Cardiac muscle cell (in vitro differentiated cells and primary cell): ENCODE measurements around the gene MAPK7. TPM values are rescaled to one million over a fixed set of nuclear protein-coding genes. Genes with fewer than 3 reads are reported as not detected.

Experiments
- DNase-seq, 2 donors: peaks; one replicate each; pipeline versions ENCODE4 v3.0.0 to v3.0.0-alpha.2; 2010 to 2017; ENCODE audit warnings: low read depth in 1 of 2, low spot score in 1 of 2
- H3K27ac ChIP-seq: fragments of 200-600 bp; sonication (generic); 2 replicates; pipeline ENCODE4 v1.5.1; 2016
- H3K27me3 ChIP-seq: fragments of 200-600 bp; sonication (generic); 2 replicates; pipeline ENCODE4 v1.6.0; 2016; ENCODE audit warnings: control low read depth
- H3K36me3 ChIP-seq: fragments of 200-600 bp; sonication (generic); 2 replicates; pipeline ENCODE4 v1.5.1; 2016; ENCODE audit warnings: control low read depth
- H3K4me1 ChIP-seq: fragments of 200-600 bp; sonication (generic); 2 replicates; pipeline ENCODE4 v1.8.1; 2017; ENCODE audit warnings: low read depth, mild to moderate bottlenecking, mixed run types
- H3K4me3 ChIP-seq: fragments of 200-600 bp; sonication (generic); 2 replicates; pipeline ENCODE4 v1.5.1; 2016; ENCODE audit warnings: mild to moderate bottlenecking
- H3K9me3 ChIP-seq: fragments of 200-600 bp; sonication (generic); 2 replicates; pipeline ENCODE4 v1.5.1; 2017; ENCODE audit warnings: low read depth, mild to moderate bottlenecking, control low read depth
- CTCF ChIP-seq: IDR thresholded peaks from 2 replicates; pipeline ENCODE4 v1.5.1; 2012; ENCODE audit warnings: low read depth, mild to moderate bottlenecking, low read length
- polyA plus RNA-seq: library from polyadenylated mRNA; unstranded; fragments of >200 nt; fragmentation: Nextera tagmentation; extraction: Ambion mirVana; gene quantifications from 2 replicates; pipeline ENCODE4 v1.2.1, GENCODE V29; 2016
- total RNA-seq: library from RNA; depleted of rRNA; stranded (reverse); fragments of >200 nt; gene quantifications from 2 replicates; pipeline ENCODE4 v1.2.3, GENCODE V29; 2016

The MAPK7 gene
- total and polyA plus RNA-seq, 2 experiments from 2014 or later: 27.1 to 33.0 TPM

DNA sequence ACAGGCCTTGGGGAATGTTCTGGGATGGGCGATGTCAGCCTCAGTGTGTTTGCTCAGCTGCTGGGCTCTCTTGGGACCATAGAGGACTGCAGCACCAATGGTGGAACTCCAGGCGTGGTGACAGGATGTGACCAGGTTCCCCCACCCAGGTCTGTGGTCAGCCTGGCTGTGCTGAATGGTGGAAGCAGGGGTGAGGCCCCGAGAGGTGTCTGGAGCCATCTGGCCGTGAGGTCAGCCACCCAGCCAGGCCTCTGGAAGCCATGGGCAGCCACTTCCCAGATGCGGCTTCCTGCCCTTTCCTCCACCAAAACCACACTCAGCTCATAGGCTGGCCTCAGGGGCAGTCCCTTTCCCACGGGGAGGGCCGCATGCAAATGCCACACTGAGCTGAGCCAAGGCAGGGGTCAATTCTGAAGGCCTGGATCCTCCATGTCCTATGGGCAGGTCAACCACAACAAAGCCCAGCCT, 7.8 kb upstream of the MAPK7 start:
- Histone ChIP-seq H3K36me3 (no peaks in the 10 kb centered on the region), H3K4me3 (no peak overlapping the region), H3K27me3 (no peaks in the 10 kb centered on the region), H3K27ac (no peak overlapping the region), H3K4me1 (peaks cover under 1% of the 10 kb centered on the region), H3K9me3 (no peaks in the 10 kb centered on the region)
- peak in 1 of 2 donors; percentile 22 for DNase-seq
- TF ChIP-seq CTCF: no peak

- H3K9me3 ChIP-seq: no peaks in the 10 kb centered on the region
- no peak overlapping the region for H3K4me3 ChIP-seq
- H3K27ac ChIP-seq: no peak overlapping the region
- DNase-seq: no peak
- no peaks in the 10 kb centered on the region for H3K4me1 ChIP-seq
- no peak for TF ChIP-seq CTCF
- no peaks in the 10 kb centered on the region for H3K27me3 ChIP-seq
- no peaks in the 10 kb centered on the region for H3K36me3 ChIP-seq
Observed at GRCh38 chr17:19371259-19372010, 6.9 kb upstream of the MAPK7 start.

- Histone ChIP-seq H3K27me3 (no peaks in the 10 kb centered on the region), H3K4me1 (no peaks in the 10 kb centered on the region), H3K36me3 (no peaks in the 10 kb centered on the region), H3K27ac (no peak overlapping the region), H3K4me3 (no peak overlapping the region), H3K9me3 (no peaks in the 10 kb centered on the region)
- TF ChIP-seq CTCF: no peak
- DNase-seq: no peak
Observed at GRCh38 chr17:19372011-19372370, 6.3 kb upstream of the MAPK7 start.

DNA sequence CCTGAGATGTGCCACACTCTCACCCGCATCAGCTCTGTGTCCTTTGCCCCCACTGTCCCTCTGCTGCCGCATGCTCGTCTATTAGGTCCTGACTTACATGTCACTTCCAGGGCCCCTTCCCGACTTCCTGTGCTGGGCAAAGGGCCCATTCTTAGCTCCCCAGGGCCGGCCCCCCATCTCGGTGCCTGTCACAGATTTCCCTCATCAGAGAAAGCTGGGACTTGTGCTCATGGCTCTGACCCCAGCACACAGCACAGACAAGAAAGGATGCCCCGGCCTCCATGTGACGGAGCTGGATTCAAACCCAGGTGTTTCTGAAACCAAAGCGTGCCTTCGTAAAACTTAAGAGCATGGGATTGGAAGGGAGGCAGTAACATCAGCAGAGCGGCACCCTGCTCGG, 5.9 kb upstream of the MAPK7 start:
- Histone ChIP-seq H3K9me3 (no peaks in the 10 kb centered on the region), H3K4me3 (no peak overlapping the region), H3K36me3 (no peaks in the 10 kb centered on the region), H3K4me1 (no peaks in the 10 kb centered on the region), H3K27me3 (no peaks in the 10 kb centered on the region), H3K27ac (no peak overlapping the region)
- TF ChIP-seq CTCF: no peak
- no peak for DNase-seq

- no peaks in the 10 kb centered on the region for H3K36me3 ChIP-seq
- H3K4me1 ChIP-seq: no peaks in the 10 kb centered on the region
- H3K27me3 ChIP-seq: no peaks in the 10 kb centered on the region
- no peak overlapping the region for H3K4me3 ChIP-seq
- no peaks in the 10 kb centered on the region for H3K9me3 ChIP-seq
- no peak overlapping the region for H3K27ac ChIP-seq
- no peak for TF ChIP-seq CTCF
- DNase-seq: no peak
Observed at GRCh38 chr17:19372866-19373504, 5.3 kb upstream of the MAPK7 start.
